A549 (cell line): ENCODE data around the gene TSR2.

Source experiments
- CHD2 ChIP-seq: fragments of 150-350 bp; IDR thresholded peaks from 2 replicates; pipeline ENCODE4 v1.6.1; 2014; ENCODE audit warnings: low read length; ENCODE audit not compliant: partially characterized antibody
- FOSL2 ChIP-seq, 2 experiments: fragments of 450-650 bp in 1 of 2; fragments of >200 bp in 1 of 2; sonication (Bioruptor Twin) in 1 of 2; formaldehyde crosslinking; IDR thresholded peaks; 2 replicates each; pipeline versions ENCODE4 v1.5.0 to v1.6.1; 2016 to 2020; ENCODE audit warnings: mild to moderate bottlenecking in 1 of 2, moderate library complexity in 1 of 2
- HMGXB4 ChIP-seq: fragments of 250-450 bp; sonication (Bioruptor Pico); IDR thresholded peaks from 2 replicates; pipeline ENCODE4 v1.5.0; 2021; ENCODE audit warnings: mild to moderate bottlenecking, moderate library complexity, borderline replicate concordance
- JUNB ChIP-seq: fragments of >200 bp; sonication (Bioruptor Twin); formaldehyde crosslinking; IDR thresholded peaks from 2 replicates; pipeline ENCODE4 v1.6.1; 2016
- MAX ChIP-seq: IDR thresholded peaks from 2 replicates; pipeline ENCODE4 v1.6.1; 2012
- PHF8 ChIP-seq: fragments of 200-600 bp; sonication (generic); IDR thresholded peaks from 2 replicates; pipeline ENCODE4 v1.6.1; 2016; ENCODE audit warnings: low read depth, mild to moderate bottlenecking, antibody characterized with exemption, moderate library complexity, borderline replicate concordance
- POLR2A ChIP-seq: IDR thresholded peaks from 2 replicates; pipeline ENCODE4 v1.6.1; 2012; ENCODE audit warnings: mild to moderate bottlenecking, low read length
- RAD21 ChIP-seq, 2 experiments: fragments of >200 bp in 1 of 2; sonication (Bioruptor Twin) in 1 of 2; formaldehyde crosslinking in 1 of 2; IDR thresholded peaks in 1 of 2; conservative IDR thresholded peaks in 1 of 2; 2 replicates in 1 of 2; 3 replicates in 1 of 2; pipeline ENCODE4 v1.6.1; 2012 to 2018; ENCODE audit warnings: inconsistent platforms in 1 of 2
- RCOR1 ChIP-seq: fragments of 150-350 bp; IDR thresholded peaks from 2 replicates; pipeline ENCODE4 v1.6.1; 2014; ENCODE audit warnings: antibody characterized with exemption, low read length, low read depth
- RFX5 ChIP-seq: fragments of 450-650 bp; IDR thresholded peaks from 2 replicates; pipeline ENCODE4 v1.7.1; 2014; ENCODE audit warnings: antibody characterized with exemption, mild to moderate bottlenecking, moderate library complexity
- TP53 ChIP-seq: fragments of 250-450 bp; sonication (Bioruptor Pico); IDR thresholded peaks from 2 replicates; pipeline ENCODE4 v1.5.0; 2021; ENCODE audit warnings: mild to moderate bottlenecking, moderate library complexity
- TF ChIP-seq, protein P1 (sequence below): fragments of >200 bp; sonication (Bioruptor Twin); formaldehyde crosslinking; IDR thresholded peaks from 3 replicates; pipeline ENCODE4 v1.5.1; 2016

DNA sequence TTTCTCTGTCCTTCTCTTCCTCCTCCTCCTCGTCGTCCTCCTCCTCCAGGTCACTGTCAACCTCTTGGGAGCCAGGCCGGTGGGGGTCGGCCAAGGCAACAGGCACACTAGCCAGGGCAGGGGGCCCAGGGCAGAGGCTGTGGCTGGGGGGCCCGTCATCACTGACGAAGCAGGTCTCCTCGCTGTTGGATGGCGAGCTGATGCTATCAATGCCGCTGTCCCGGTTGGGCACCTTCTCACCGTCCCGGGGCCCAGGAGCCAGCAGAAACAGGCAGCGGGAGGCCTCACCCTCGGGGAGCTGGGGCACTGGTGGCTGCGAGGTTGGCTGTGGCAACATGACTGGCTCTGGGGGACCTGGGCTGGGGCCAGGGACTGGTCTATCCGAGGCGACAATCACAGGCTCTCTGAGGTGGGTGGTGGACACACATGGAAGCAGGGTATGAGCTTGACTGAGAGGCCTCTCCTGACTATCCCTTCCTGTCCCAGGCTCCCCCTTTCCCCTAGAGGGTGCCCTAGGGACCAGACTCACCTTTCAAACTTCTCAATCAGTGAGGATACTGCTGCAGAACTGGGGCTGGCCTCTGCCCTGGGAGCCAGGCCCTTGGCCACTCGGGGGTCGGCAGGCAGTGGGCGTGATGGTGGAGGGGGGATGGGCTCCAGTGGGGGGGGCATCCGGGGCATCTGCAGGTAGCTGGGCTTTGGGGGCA lies 30.0 kb downstream of the TSR2 start:
- TF ChIP-seq HMGXB4 (CRISPR knock-in tag): no peak
- TF ChIP-seq JUNB: no peak
- no peak for TF ChIP-seq MAX
- TF ChIP-seq, protein P1, sequence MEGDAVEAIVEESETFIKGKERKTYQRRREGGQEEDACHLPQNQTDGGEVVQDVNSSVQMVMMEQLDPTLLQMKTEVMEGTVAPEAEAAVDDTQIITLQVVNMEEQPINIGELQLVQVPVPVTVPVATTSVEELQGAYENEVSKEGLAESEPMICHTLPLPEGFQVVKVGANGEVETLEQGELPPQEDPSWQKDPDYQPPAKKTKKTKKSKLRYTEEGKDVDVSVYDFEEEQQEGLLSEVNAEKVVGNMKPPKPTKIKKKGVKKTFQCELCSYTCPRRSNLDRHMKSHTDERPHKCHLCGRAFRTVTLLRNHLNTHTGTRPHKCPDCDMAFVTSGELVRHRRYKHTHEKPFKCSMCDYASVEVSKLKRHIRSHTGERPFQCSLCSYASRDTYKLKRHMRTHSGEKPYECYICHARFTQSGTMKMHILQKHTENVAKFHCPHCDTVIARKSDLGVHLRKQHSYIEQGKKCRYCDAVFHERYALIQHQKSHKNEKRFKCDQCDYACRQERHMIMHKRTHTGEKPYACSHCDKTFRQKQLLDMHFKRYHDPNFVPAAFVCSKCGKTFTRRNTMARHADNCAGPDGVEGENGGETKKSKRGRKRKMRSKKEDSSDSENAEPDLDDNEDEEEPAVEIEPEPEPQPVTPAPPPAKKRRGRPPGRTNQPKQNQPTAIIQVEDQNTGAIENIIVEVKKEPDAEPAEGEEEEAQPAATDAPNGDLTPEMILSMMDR: no peak
- no peak for TF ChIP-seq RAD21 (conservative IDR thresholded peaks at IDR 0.05 in 1 of 2, IDR thresholded peaks at IDR 0.05 in 1 of 2)
- no peak for TF ChIP-seq CHD2
- TF ChIP-seq PHF8: no peak
- TF ChIP-seq POLR2A: no peak
- no peak for TF ChIP-seq TP53 (CRISPR knock-in tag)
- no peak for TF ChIP-seq RFX5
- TF ChIP-seq FOSL2 (IDR thresholded peaks at IDR 0.05): no peak
- no peak for TF ChIP-seq FOSL2 (CRISPR knock-in tag; IDR thresholded peaks at IDR 0.05)
- no peak for TF ChIP-seq RCOR1
